A549 treated with dexamethasone at 1 μM for 4 hours (cell line): ENCODE results near the gene DENND6A. TPM values are rescaled to one million over a fixed set of nuclear protein-coding genes. Genes with fewer than 3 reads are reported as not detected.

Source experiments
- total RNA-seq: library from RNA; stranded (reverse); fragments of 200-300 nt; extraction: Qiagen RNA extraction; gene quantifications from 5 replicates; pipeline ENCODE4 v1.2.3, GENCODE V29; 2022

DENND6A gene
- 6.9 to 9.4 TPM (median 7.4 TPM) in 5 replicates for total RNA-seq

GRCh38 chr3:57692396-57693147 lies at the start of gene DENND6A:
Gene DENND6A (minus strand): TSS chr3:57693077. CDS start chr3:57693018, 59 bp downstream.

GRCh38 chr3:57597127-57597923 lies 95.6 kb downstream of the DENND6A start, which contains the start of gene ARF4:
Gene ARF4 (minus strand): TSS chr3:57597344. CDS start chr3:57597140, 204 bp downstream.

Other genes with a start within 250 kb of the DENND6A start
- 0.01 to 0.18 TPM (median 0.07 TPM) in 5 replicates for gene DNAH12, start 148.7 kb downstream of the DENND6A start, total RNA-seq
- 14.2 to 20.0 TPM (median 19.1 TPM) in 5 replicates for gene PDE12, start 136.8 kb downstream of the DENND6A start, total RNA-seq
- 153 to 190 TPM (median 184 TPM) in 5 replicates for gene ARF4, start 95.7 kb downstream of the DENND6A start, total RNA-seq
- gene SLMAP, start 63.2 kb upstream of the DENND6A start, total RNA-seq = 16.1 to 25.7 TPM (median 24.1 TPM) in 5 replicates